Loucy (cell line): ENCODE data around the gene DNAH5.

Source experiments
- H2AFZ ChIP-seq: fragments of 200-600 bp; sonication (generic); 2 replicates; pipeline ENCODE4 v1.6.0; 2016; ENCODE audit warnings: antibody characterized with exemption, mild to moderate bottlenecking, low read length, moderate library complexity
- H3F3A ChIP-seq: fragments of 200-600 bp; 2 replicates; pipeline ENCODE4 v1.6.0; 2016; ENCODE audit warnings: antibody characterized with exemption, low read depth, mild to moderate bottlenecking
- H3K27me3 ChIP-seq: fragments of 200-600 bp; sonication (generic); 2 replicates; pipeline ENCODE4 v1.6.1; 2014; ENCODE audit warnings: low read length, mild to moderate bottlenecking; ENCODE audit not compliant: insufficient read depth, poor library complexity, severe bottlenecking
- H3K36me3 ChIP-seq: fragments of 200-600 bp; sonication (generic); 2 replicates; pipeline ENCODE4 v1.6.1; 2016; ENCODE audit warnings: low read length; ENCODE audit not compliant: insufficient read depth
- H3K4me1 ChIP-seq: fragments of 200-600 bp; sonication (generic); 2 replicates; pipeline ENCODE4 v1.5.1; 2014; ENCODE audit warnings: low read length, mild to moderate bottlenecking; ENCODE audit not compliant: insufficient read depth, poor library complexity, severe bottlenecking
- H3K4me2 ChIP-seq: fragments of 200-600 bp; sonication (generic); 2 replicates; pipeline ENCODE4 v1.6.0; 2014; ENCODE audit warnings: antibody characterized with exemption, low read length, low read depth, mild to moderate bottlenecking; ENCODE audit not compliant: poor library complexity, severe bottlenecking
- H3K4me3 ChIP-seq: fragments of 200-600 bp; sonication (generic); 2 replicates; pipeline ENCODE4 v1.5.1; 2014; ENCODE audit warnings: low read length, mild to moderate bottlenecking, mixed read lengths; ENCODE audit not compliant: poor library complexity, severe bottlenecking
- H3K79me2 ChIP-seq: fragments of 200-600 bp; sonication (generic); 2 replicates; pipeline ENCODE4 v1.6.1; 2014; ENCODE audit warnings: low read length; ENCODE audit not compliant: insufficient read depth
- H3K9ac ChIP-seq: fragments of 200-600 bp; sonication (generic); 2 replicates; pipeline ENCODE4 v1.6.0; 2014; ENCODE audit warnings: mild to moderate bottlenecking, low read depth, low read length, moderate library complexity; ENCODE audit not compliant: poor library complexity, severe bottlenecking
- H3K9me2 ChIP-seq: fragments of 200-600 bp; sonication (generic); replicated peaks from 2 replicates; pipeline ENCODE4 v1.6.1; 2016; ENCODE audit warnings: low read depth, low read length, mixed read lengths
- H3K9me3 ChIP-seq: fragments of 200-600 bp; sonication (generic); 2 replicates; pipeline ENCODE4 v1.6.1; 2014; ENCODE audit warnings: mild to moderate bottlenecking, antibody characterized with exemption, low read length, low read depth; ENCODE audit not compliant: insufficient read depth
- H4K20me1 ChIP-seq: fragments of 200-600 bp; sonication (generic); 2 replicates; pipeline ENCODE4 v1.6.0; 2014; ENCODE audit warnings: antibody characterized with exemption, low read length, mild to moderate bottlenecking; ENCODE audit not compliant: insufficient read depth, poor library complexity, severe bottlenecking
- CTCF ChIP-seq: fragments of 200-600 bp; sonication (generic); conservative IDR thresholded peaks from 2 replicates; pipeline ENCODE4 v1.5.1; 2014; ENCODE audit warnings: mild to moderate bottlenecking, antibody characterized with exemption, low read length
- EZH2phosphoT487 ChIP-seq: fragments of 200-600 bp; IDR thresholded peaks from 2 replicates; pipeline ENCODE4 v1.6.1; 2018; ENCODE audit warnings: antibody characterized with exemption, mild to moderate bottlenecking, moderate library complexity, borderline replicate concordance

The DNAH5 gene

GRCh38 chr5:13773649-13774048, 170.8 kb downstream of the DNAH5 start:
- H3K9ac ChIP-seq: no peak overlapping the region
- no peaks in the 10 kb centered on the region for H3K36me3 ChIP-seq
- no peaks in the 10 kb centered on the region for H3K9me2 ChIP-seq
- H3K4me1 ChIP-seq: no peaks in the 10 kb centered on the region
- H3K9me3 ChIP-seq: no peaks in the 10 kb centered on the region
- no peak overlapping the region for H2AFZ ChIP-seq
- H4K20me1 ChIP-seq: no peaks in the 10 kb centered on the region
- H3K4me3 ChIP-seq: no peak overlapping the region
- no peak overlapping the region for H3K4me2 ChIP-seq
- TF ChIP-seq EZH2phosphoT487: no peak
- TF ChIP-seq CTCF: no peak
- H3K27me3 ChIP-seq: no peaks in the 10 kb centered on the region
- H3K79me2 ChIP-seq: no peaks in the 10 kb centered on the region
- no peaks in the 10 kb centered on the region for H3F3A ChIP-seq

GRCh38 chr5:13771011-13771571, 173.4 kb downstream of the DNAH5 start:
- no peaks in the 10 kb centered on the region for H3F3A ChIP-seq
- H3K9me3 ChIP-seq: no peaks in the 10 kb centered on the region
- no peaks in the 10 kb centered on the region for H3K79me2 ChIP-seq
- H3K9me2 ChIP-seq: no peaks in the 10 kb centered on the region
- TF ChIP-seq EZH2phosphoT487 (no peak), CTCF (no peak)
- no peaks in the 10 kb centered on the region for H3K36me3 ChIP-seq
- no peaks in the 10 kb centered on the region for H3K27me3 ChIP-seq
- H3K4me2 ChIP-seq: no peak overlapping the region
- H3K4me3 ChIP-seq: no peak overlapping the region
- H2AFZ ChIP-seq: no peak overlapping the region
- H3K4me1 ChIP-seq: no peaks in the 10 kb centered on the region
- H4K20me1 ChIP-seq: no peaks in the 10 kb centered on the region
- no peak overlapping the region for H3K9ac ChIP-seq

- no peak for TF ChIP-seq EZH2phosphoT487
- TF ChIP-seq CTCF: no peak
- H3K9ac ChIP-seq: no peak overlapping the region
- no peaks in the 10 kb centered on the region for H3K36me3 ChIP-seq
- H3K4me1 ChIP-seq: no peaks in the 10 kb centered on the region
- H3K4me2 ChIP-seq: no peak overlapping the region
- no peak overlapping the region for H3K4me3 ChIP-seq
- no peaks in the 10 kb centered on the region for H3K9me2 ChIP-seq
- H3F3A ChIP-seq: no peaks in the 10 kb centered on the region
- H2AFZ ChIP-seq: no peak overlapping the region
- no peaks in the 10 kb centered on the region for H3K79me2 ChIP-seq
- no peaks in the 10 kb centered on the region for H4K20me1 ChIP-seq
- no peaks in the 10 kb centered on the region for H3K27me3 ChIP-seq
- no peaks in the 10 kb centered on the region for H3K9me3 ChIP-seq
Measured at GRCh38 chr5:13766236-13766635, 178.3 kb downstream of the DNAH5 start.
